IMR-90 (cell line): ENCODE measurements around the gene MORN5. TPM values are rescaled to one million over a fixed set of nuclear protein-coding genes. Genes with fewer than 3 reads are reported as not detected.

Source experiments
- ATAC-seq: fragments of 200-7000 bp; cut with Tn5 transposase; 2 replicates; pipeline ENCODE4 v1.9.1; 2020; ENCODE audit warnings: low read depth, mild to moderate bottlenecking, moderate library complexity
- BruUV-seq: library from RNA; stranded (reverse); fragments of 400-500 nt; replicated peaks from 2 replicates; lab custom pipeline; 2021; lab: Mats Ljungman, UMichigan
- CTCF ChIA-PET: fragments of 300-600 bp; formaldehyde crosslinking; extraction: SDS; loops from one replicate; lab custom pipeline; 2021; ENCODE audit warnings: antibody characterized with exemption; lab: Yijun Ruan, JAX
- POLR2A ChIA-PET: fragments of 300-600 bp; sonication (Branson Sonifier 250); formaldehyde crosslinking; loops from one replicate; lab custom pipeline; 2022; ENCODE audit warnings: antibody characterized with exemption; ENCODE audit not compliant: unreplicated experiment; lab: Charles Lee
- DNase-seq: peaks from one replicate; pipeline ENCODE4 v3.0.0; 2013
- H2AFZ ChIP-seq: replicated peaks from 2 replicates; pipeline ENCODE3; 2013; ENCODE audit warnings: low read length, mild to moderate bottlenecking; ENCODE audit not compliant: poor library complexity
- H2AK5ac ChIP-seq: 2 replicates; pipeline ENCODE4 v1.6.1; 2013; ENCODE audit warnings: low read depth, low read length, inconsistent platforms
- H2AK9ac ChIP-seq: replicated peaks from 2 replicates; pipeline ENCODE3; 2013; ENCODE audit warnings: mild to moderate bottlenecking, low read depth, low read length, moderate library complexity; ENCODE audit not compliant: poor library complexity
- H2BK120ac ChIP-seq: 2 replicates; pipeline ENCODE4 v1.6.1; 2013; ENCODE audit warnings: low read depth, low read length, inconsistent platforms
- H2BK15ac ChIP-seq: 3 replicates; pipeline ENCODE4 v1.6.1; 2013; ENCODE audit warnings: low read depth, low read length, inconsistent platforms
- H2BK20ac ChIP-seq: 2 replicates; pipeline ENCODE4 v1.6.1; 2013; ENCODE audit warnings: low read depth, mild to moderate bottlenecking, inconsistent platforms, low read length, moderate library complexity
- H2BK5ac ChIP-seq: 2 replicates; pipeline ENCODE4 v1.6.1; 2013; ENCODE audit warnings: mild to moderate bottlenecking, low read depth, low read length, inconsistent platforms; ENCODE audit not compliant: poor library complexity, severe bottlenecking
- H3K14ac ChIP-seq: replicated peaks from 2 replicates; pipeline ENCODE4 v1.6.1; 2013; ENCODE audit warnings: low read depth, low read length, inconsistent platforms
- H3K18ac ChIP-seq: 2 replicates; pipeline ENCODE4 v1.6.1; 2013; ENCODE audit warnings: low read depth, low read length, control low read depth
- H3K23ac ChIP-seq: 2 replicates; pipeline ENCODE4 v1.6.1; 2013; ENCODE audit warnings: low read depth, low read length, inconsistent platforms
- H3K27ac ChIP-seq: 2 replicates; pipeline ENCODE4 v1.5.1; 2013; ENCODE audit warnings: mild to moderate bottlenecking, control low read depth, low read length; ENCODE audit not compliant: insufficient read depth
- H3K27me3 ChIP-seq: 2 replicates; pipeline ENCODE4 v1.6.1; 2013; ENCODE audit warnings: low read length; ENCODE audit not compliant: control insufficient read depth, insufficient read depth
- H3K36me3 ChIP-seq: 2 replicates; pipeline ENCODE4 v1.6.1; 2013; ENCODE audit warnings: low read length, mixed read lengths; ENCODE audit not compliant: control insufficient read depth, insufficient read depth
- H3K4ac ChIP-seq: 2 replicates; pipeline ENCODE4 v1.6.1; 2013; ENCODE audit warnings: low read depth, low read length, inconsistent platforms
- H3K4me1 ChIP-seq: 2 replicates; pipeline ENCODE4 v1.6.1; 2013; ENCODE audit warnings: low read length, mixed read lengths; ENCODE audit not compliant: control insufficient read depth, insufficient read depth
- H3K4me2 ChIP-seq: 2 replicates; pipeline ENCODE4 v1.6.1; 2013; ENCODE audit warnings: low read depth, mild to moderate bottlenecking, control low read depth, low read length, moderate library complexity
- H3K4me3 ChIP-seq: 2 replicates; pipeline ENCODE4 v1.5.1; 2013; ENCODE audit warnings: low read depth, mild to moderate bottlenecking, control low read depth, low read length, moderate library complexity; ENCODE audit not compliant: insufficient read depth
- H3K56ac ChIP-seq: 2 replicates; pipeline ENCODE4 v1.6.1; 2013; ENCODE audit warnings: low read length, inconsistent platforms; ENCODE audit not compliant: insufficient read depth; ENCODE audit errors: extremely low read depth
- H3K79me1 ChIP-seq, 2 experiments: 2 replicates each; pipeline ENCODE4 v1.6.1; 2013; ENCODE audit warnings: low read length in 2 of 2, inconsistent platforms in 1 of 2, low read depth in 1 of 2
- H3K9ac ChIP-seq: 2 replicates; pipeline ENCODE4 v1.6.1; 2013; ENCODE audit warnings: low read depth, low read length, control low read depth
- H3K9me1 ChIP-seq: 2 replicates; pipeline ENCODE4 v1.6.1; 2013; ENCODE audit warnings: low read length, inconsistent platforms; ENCODE audit not compliant: insufficient read depth
- H3K9me3 ChIP-seq: 2 replicates; pipeline ENCODE4 v1.6.1; 2013; ENCODE audit warnings: low read length; ENCODE audit not compliant: control insufficient read depth, insufficient read depth
- H4K20me1 ChIP-seq: 2 replicates; pipeline ENCODE4 v1.6.1; 2013; ENCODE audit warnings: low read length, inconsistent platforms; ENCODE audit not compliant: insufficient read depth
- H4K5ac ChIP-seq: 2 replicates; pipeline ENCODE4 v1.6.1; 2013; ENCODE audit warnings: mild to moderate bottlenecking, low read depth, low read length, control low read depth
- H4K8ac ChIP-seq, 2 experiments: 2 replicates each; pipeline ENCODE4 v1.6.1; 2013; ENCODE audit warnings: low read depth in 2 of 2, low read length in 2 of 2, control low read depth in 1 of 2, inconsistent platforms in 1 of 2
- H4K91ac ChIP-seq: 2 replicates; pipeline ENCODE4 v1.6.1; 2013; ENCODE audit warnings: low read depth, low read length, inconsistent platforms; ENCODE audit not compliant: insufficient read depth
- BHLHE40 ChIP-seq: fragments of 150-350 bp; IDR thresholded peaks from 2 replicates; pipeline ENCODE4 v1.6.1; 2016; ENCODE audit warnings: mild to moderate bottlenecking, low read depth, low read length
- CHD1 ChIP-seq: IDR thresholded peaks from 2 replicates; pipeline ENCODE4 v1.6.1; 2012; ENCODE audit warnings: low read depth, low read length, improper control_type of control experiment
- ELK1 ChIP-seq: fragments of 150-350 bp; IDR thresholded peaks from 2 replicates; pipeline ENCODE4 v1.6.1; 2016; ENCODE audit warnings: low read depth, mild to moderate bottlenecking, low read length, moderate library complexity, borderline replicate concordance
- MAZ ChIP-seq: IDR thresholded peaks from 2 replicates; pipeline ENCODE4 v1.6.1; 2012; ENCODE audit warnings: low read depth, mild to moderate bottlenecking, low read length, improper control_type of control experiment, moderate library complexity, borderline replicate concordance
- RFX5 ChIP-seq: IDR thresholded peaks from 2 replicates; pipeline ENCODE4 v1.8.0; 2012; ENCODE audit warnings: low read depth, mild to moderate bottlenecking, low read length, moderate library complexity
- SMC3 ChIP-seq: fragments of 150-350 bp; IDR thresholded peaks from 2 replicates; pipeline ENCODE4 v1.6.1; 2016; ENCODE audit warnings: low read depth, mild to moderate bottlenecking, antibody characterized with exemption, low read length, moderate library complexity
- USF2 ChIP-seq: fragments of 150-350 bp; IDR thresholded peaks from 2 replicates; pipeline ENCODE4 v1.6.1; 2017; ENCODE audit warnings: mild to moderate bottlenecking, antibody characterized with exemption, low read length, low read depth
- WGBS, 2 experiments: methylation state at CpG; one replicate each; pipeline versions ENCODE4 v1.1.5 to v1.1.7; 2013; ENCODE audit warnings: missing lambda C conversion rate in 2 of 2; ENCODE audit not compliant: insufficient read length in 1 of 2; ENCODE audit errors: extremely low coverage in 2 of 2; 5-methylcytosine and 5-hydroxymethylcytosine counted together
- dilution Hi-C: fragments of 300-500 bp; cut with HindIII; formaldehyde crosslinking; loops from one replicate; pipeline ENCODE4 v1.14.3; 2018; ENCODE audit warnings: low sequenced_read_pairs; ENCODE audit not compliant: unreplicated experiment
- in situ Hi-C: fragments of 300-500 bp; cut with MboI; formaldehyde crosslinking; loops from 3 replicates; pipeline ENCODE4 v1.14.3; 2019; ENCODE audit warnings: low sequenced_read_pairs, inconsistent platforms, mixed read lengths
- intact Hi-C: fragments of 100-400 bp; cut with micrococcal nuclease; formaldehyde crosslinking; loops from 2 replicates; pipeline ENCODE4 v1.10.0; 2022
- polyA plus RNA-seq, 3 experiments: library from polyadenylated mRNA; depleted of rRNA; stranded (reverse); fragments of >200 nt; gene quantifications; 2 replicates each; pipeline ENCODE4 v1.2.3, GENCODE V29; 2012; ENCODE audit warnings: low replicate concordance in 1 of 3
- total RNA-seq: library from RNA; depleted of rRNA; stranded (reverse); fragments of >200 nt; gene quantifications from 2 replicates; pipeline ENCODE4 v1.2.3, GENCODE V29; 2012
- TF ChIP-seq, protein P1 (sequence below): conservative IDR thresholded peaks from 2 replicates; pipeline ENCODE4 v1.5.1; 2012; ENCODE audit warnings: mild to moderate bottlenecking, low read depth, low read length, improper control_type of control experiment

The MORN5 gene
- total and polyA plus RNA-seq, 2 of the 4 experiments (the other 2 are of a cell fraction): not detected

GRCh38 chr9:122186777-122187470, 27.2 kb downstream of the MORN5 start:
- no peaks in the 10 kb centered on the region for H3K36me3 ChIP-seq
- peaks cover 3% of the 10 kb centered on the region; the same call in 1 of the 2 replicates for H3K9me1 ChIP-seq
- no peak overlapping the region for H3K56ac ChIP-seq
- no peaks in the 10 kb centered on the region for H3K79me1 ChIP-seq
- no peak overlapping the region for H2BK20ac ChIP-seq
- H4K8ac ChIP-seq: no peak overlapping the region
- no peak for ATAC-seq
- no peak for DNase-seq
- ChIA-PET CTCF (no interaction called here), POLR2A (no interaction called here)
- H3K4me3 ChIP-seq: no peak overlapping the region
- H2AFZ ChIP-seq: no peak overlapping the region
- peaks cover 35% of the 10 kb centered on the region for H3K27me3 ChIP-seq
- no peak for TF ChIP-seq ELK1
- TF ChIP-seq BHLHE40: no peak
- TF ChIP-seq CHD1: no peak
- no peak for TF ChIP-seq USF2
- TF ChIP-seq RFX5: no peak
- no peak for TF ChIP-seq SMC3
- no peak for TF ChIP-seq MAZ
- TF ChIP-seq, protein P1, sequence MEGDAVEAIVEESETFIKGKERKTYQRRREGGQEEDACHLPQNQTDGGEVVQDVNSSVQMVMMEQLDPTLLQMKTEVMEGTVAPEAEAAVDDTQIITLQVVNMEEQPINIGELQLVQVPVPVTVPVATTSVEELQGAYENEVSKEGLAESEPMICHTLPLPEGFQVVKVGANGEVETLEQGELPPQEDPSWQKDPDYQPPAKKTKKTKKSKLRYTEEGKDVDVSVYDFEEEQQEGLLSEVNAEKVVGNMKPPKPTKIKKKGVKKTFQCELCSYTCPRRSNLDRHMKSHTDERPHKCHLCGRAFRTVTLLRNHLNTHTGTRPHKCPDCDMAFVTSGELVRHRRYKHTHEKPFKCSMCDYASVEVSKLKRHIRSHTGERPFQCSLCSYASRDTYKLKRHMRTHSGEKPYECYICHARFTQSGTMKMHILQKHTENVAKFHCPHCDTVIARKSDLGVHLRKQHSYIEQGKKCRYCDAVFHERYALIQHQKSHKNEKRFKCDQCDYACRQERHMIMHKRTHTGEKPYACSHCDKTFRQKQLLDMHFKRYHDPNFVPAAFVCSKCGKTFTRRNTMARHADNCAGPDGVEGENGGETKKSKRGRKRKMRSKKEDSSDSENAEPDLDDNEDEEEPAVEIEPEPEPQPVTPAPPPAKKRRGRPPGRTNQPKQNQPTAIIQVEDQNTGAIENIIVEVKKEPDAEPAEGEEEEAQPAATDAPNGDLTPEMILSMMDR: no peak
- no peak overlapping the region for H3K9ac ChIP-seq
- in situ Hi-C loops (no loop called here), intact Hi-C loops (no loop called here), dilution Hi-C loops (no loop called here)
- H3K27ac ChIP-seq: no peak overlapping the region
- H2AK5ac ChIP-seq: no peak overlapping the region
- no CpG with 5 or more reads among the region's 8 CpGs for WGBS, 2 experiments
- no peak overlapping the region for H2AK9ac ChIP-seq
- H3K18ac ChIP-seq: no peak overlapping the region
- H3K4me2 ChIP-seq: no peak overlapping the region
- no peak overlapping the region for H2BK120ac ChIP-seq
- H3K23ac ChIP-seq: no peak overlapping the region
- no peak overlapping the region for H2BK15ac ChIP-seq
- H3K9me3 ChIP-seq: no peaks in the 10 kb centered on the region
- no peak overlapping the region for H2BK5ac ChIP-seq
- no peak overlapping the region for H3K14ac ChIP-seq
- H3K4me1 ChIP-seq: no peaks in the 10 kb centered on the region
- H3K4ac ChIP-seq: no peak overlapping the region
- BruUV-seq: no TSS peak
- no peak overlapping the region for H4K91ac ChIP-seq
- no peak overlapping the region for H4K5ac ChIP-seq
- H4K20me1 ChIP-seq: no peaks in the 10 kb centered on the region
